ENCODE measurements around the gene LRRN2. TPM values are rescaled to one million over a fixed set of nuclear protein-coding genes. Genes with fewer than 3 reads are reported as not detected.
A peak's percentile ranks its signal among the peaks of the same experiment; 100 is the strongest.

Gene LRRN2
- total RNA-seq (ENCODE audit: low replicate concordance), result 1.4 TPM in 1 of 2 replicates, not detected in the other

- TF ChIP-seq CTCF (IDR thresholded peaks at IDR 0.05; ENCODE audit: insufficient read depth, low read length), result no peak
- peak within 1 kb of the TSS; percentile 17 for H3K4me3 ChIP-seq (ENCODE audit: low read depth, low read length)
- DNase-seq (ENCODE audit: low read depth), result no peak
Measured at GRCh38 chr1:204685236-204686006, at the start of gene LRRN2. LRRN2 (minus strand) TSS chr1:204685738; CDS start chr1:204619992, 65,746 bp downstream.

- H3K4me3 ChIP-seq (ENCODE audit: low read depth, low read length), result no peak overlapping the region
- no peak for TF ChIP-seq CTCF (IDR thresholded peaks at IDR 0.05; ENCODE audit: insufficient read depth, low read length)
- DNase-seq (ENCODE audit: low read depth), result no peak
Measured at GRCh38 chr1:204735042-204735441, 49.5 kb upstream of the LRRN2 start.

GRCh38 chr1:204733869-204734596 is 48.5 kb upstream of the LRRN2 start:
- H3K4me3 ChIP-seq (ENCODE audit: low read depth, low read length), result no peak overlapping the region
- DNase-seq (ENCODE audit: low read depth), result no peak
- TF ChIP-seq CTCF (IDR thresholded peaks at IDR 0.05; ENCODE audit: insufficient read depth, low read length), result no peak

- DNase-seq (ENCODE audit: low read depth), result no peak
- no peak overlapping the region for H3K4me3 ChIP-seq (ENCODE audit: low read depth, low read length)
- no peak for TF ChIP-seq CTCF (IDR thresholded peaks at IDR 0.05; ENCODE audit: insufficient read depth, low read length)
Measured at GRCh38 chr1:204733289-204733688, 47.8 kb upstream of the LRRN2 start.

- H3K4me3 ChIP-seq (ENCODE audit: low read depth, low read length), result no peak overlapping the region
- TF ChIP-seq CTCF (IDR thresholded peaks at IDR 0.05; ENCODE audit: insufficient read depth, low read length), result no peak
- DNase-seq (ENCODE audit: low read depth), result no peak
Measured at GRCh38 chr1:204731985-204732575, 46.5 kb upstream of the LRRN2 start.

- TF ChIP-seq CTCF (IDR thresholded peaks at IDR 0.05; ENCODE audit: insufficient read depth, low read length), result no peak
- no peak for DNase-seq (ENCODE audit: low read depth)
Measured at GRCh38 chr1:204731509-204731908, 46.0 kb upstream of the LRRN2 start.

More at GRCh38 chr1:204731509-204731908, 46.0 kb upstream of the LRRN2 start:
- no peak overlapping the region for H3K4me3 ChIP-seq (ENCODE audit: low read depth, low read length)
